GM12892 (cell line): ENCODE results near the gene ATP8A2.

ENCODE experiments used
- POLR2A ChIP-seq: IDR thresholded peaks from 2 replicates; pipeline ENCODE4 v1.6.1; 2011; ENCODE audit warnings: low read depth, low read length, control low read depth
- TAF1 ChIP-seq: IDR thresholded peaks from 2 replicates; pipeline ENCODE4 v1.6.1; 2011; ENCODE audit warnings: low read depth, mild to moderate bottlenecking, control low read depth, low read length, borderline replicate concordance

DNA sequence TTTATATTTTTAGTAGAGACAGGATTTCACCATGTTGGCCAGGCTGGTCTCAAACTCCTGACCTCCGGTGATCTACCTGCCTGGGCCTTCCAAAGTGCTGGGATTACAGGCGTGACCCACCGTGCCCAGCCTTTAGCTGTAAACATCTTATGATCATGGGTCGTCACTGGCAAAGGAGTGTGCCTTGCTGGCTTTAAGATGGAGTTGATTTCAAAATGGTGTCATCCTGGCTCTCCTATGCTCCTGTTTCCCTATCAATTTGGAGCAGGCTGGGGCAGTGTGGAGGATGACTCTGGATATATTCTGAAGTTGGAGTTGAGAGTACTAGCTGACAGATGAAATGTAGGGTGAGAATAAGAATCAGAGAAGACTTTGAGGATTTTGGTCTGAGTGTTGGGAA lies 18.4 kb upstream of the ATP8A2 start:
- no peak for TF ChIP-seq POLR2A
- no peak for TF ChIP-seq TAF1
